Heart right ventricle (tissue), 16 donors: ENCODE results near the gene AS3MT. TPM values are rescaled to one million over a fixed set of nuclear protein-coding genes. Genes with fewer than 3 reads are reported as not detected.
"Not testable (repeated sequence)": the region's sequence is repeated elsewhere in the genome, so short reads cannot be mapped to it uniquely, and the experiment has no call there.

Source experiments
- ATAC-seq, 8 donors: fragments of 200-7000 bp; cut with Tn5 transposase; one replicate each; pipeline ENCODE4 v1.9.1; 2020; ENCODE audit warnings: mild to moderate bottlenecking in 8 of 8, moderate library complexity in 8 of 8, moderate number of reproducible peaks in 1 of 8
- DNase-seq, 2 donors: peaks; one replicate each; pipeline ENCODE4 v3.0.0-alpha.2; 2020
- H3K27ac ChIP-seq, 10 donors: fragments of 200-600 bp; sonication (generic) in 2 of 10; one replicate each; pipeline versions ENCODE4 v1.5.0 to v1.8.0; 2020 to 2022; ENCODE audit warnings: mild to moderate bottlenecking in 3 of 10
- H3K27me3 ChIP-seq, 7 donors: fragments of 200-600 bp; one replicate each; pipeline ENCODE4 v1.8.0; 2021 to 2022; ENCODE audit warnings: mild to moderate bottlenecking in 2 of 7
- H3K36me3 ChIP-seq, 9 donors: fragments of 200-600 bp; sonication (generic) in 1 of 9; one replicate each; pipeline versions ENCODE4 v1.5.0 to v1.8.0; 2020 to 2022; ENCODE audit warnings: mild to moderate bottlenecking in 2 of 9
- H3K4me1 ChIP-seq, 9 donors: fragments of 200-600 bp; sonication (generic) in 1 of 9; one replicate each; pipeline versions ENCODE4 v1.5.0 to v1.8.0; 2020 to 2022; ENCODE audit warnings: mild to moderate bottlenecking in 4 of 9
- H3K4me3 ChIP-seq, 10 donors: fragments of 200-600 bp; sonication (generic) in 2 of 10; one replicate each; pipeline versions ENCODE4 v1.5.0 to v1.8.0; 2020 to 2022; ENCODE audit warnings: mild to moderate bottlenecking in 7 of 10, moderate library complexity in 2 of 10
- H3K9me3 ChIP-seq, 11 donors: fragments of 200-600 bp in 10 of 11; sonication (generic) in 2 of 11; one replicate each; pipeline versions ENCODE4 v1.5.0 to v1.8.0; 2013 to 2022; ENCODE audit warnings: mild to moderate bottlenecking in 2 of 11, control low read depth in 1 of 11, moderate library complexity in 1 of 11
- WGBS, 2 donors: extraction: QIAGEN DNeasy Blood & Tissue Kit; methylation state at CpG; one replicate each; pipeline ENCODE4 v1.1.7; 2013; ENCODE audit warnings: inconsistent platforms in 1 of 2; 5-methylcytosine and 5-hydroxymethylcytosine counted together
- intact Hi-C, 10 donors: fragments of 100-400 bp; cut with DNase I; formaldehyde crosslinking; loops; one replicate each; pipeline versions ENCODE4 v1.11.1 to v1.14.2; 2022
- polyA plus RNA-seq, 2 donors: library from polyadenylated mRNA; stranded (reverse); fragments of 200-250 nt; gene quantifications; one replicate each; pipeline ENCODE4 v1.2.3, GENCODE V29; 2013
- total RNA-seq, 10 donors: library from RNA; stranded (reverse); fragmentation: NEBNext Ultra II Directional in 3 of 10; extraction: Animal tissue kit (Norgen Biotek cat#: 25700) in 3 of 10; gene quantifications; one replicate each; pipeline versions ENCODE4 v1.2.1 to v1.2.4, GENCODE V29; 2021 to 2023
- TF ChIP-seq, protein P1 (sequence below), 9 donors: fragments of 200-600 bp; sonication (generic) in 2 of 9; IDR thresholded peaks; one replicate each; pipeline versions ENCODE4 v1.5.0 to v1.8.0; 2021 to 2022; ENCODE audit warnings: antibody characterized with exemption in 9 of 9, mild to moderate bottlenecking in 5 of 9, moderate library complexity in 1 of 9
- donor health status: Arrhythmogenic right ventricular cardiomyopathy.
- donor health status: ischemic (EF 13 %, LVEDD 7.1; RV severe dilation, severe dysfunction).
- donor health status: healthy with polysubstance abuse.
- donor health status: DM: no; HTN: yes; CAD: no.
- donor health status: DM: no; HTN: no; CAD: no.
- donor health status: ischemic (EF 25% LVEDD 6.9; RV normal size, moderate dysfunction).
- donor health status: ischemic (EF 25% LVEDD 5.7; RV mildly dilated, moderate dysfunction).
- donor health status: healthy.
- donor health status: DM: yes; HTN: yes; CAD: no.
- donor health status: Ischemic cardiomyopathy.
- donor health status: ischemic (EF 35%, LVEDD 5.7; RV mildly dilated, moderate dysfunction).
- donor health status: nonischemic (EF 11% LVEDD 7.7; RV severe dilation, severe dysfunction).
- donor health status: DM: yes; HTN: yes; CAD: no.
- donor health status: PGD.
- donor health status: ischemic (EF 29% LVEDD 5.4; RV normal size, mild dysfunction).
- donor health status: nonischemic (EF 23%, LVEDD 6.1; RV moderate dilation, normal function).

Gene AS3MT
- total and polyA plus RNA-seq, 12 donors = 6.6 to 59.4 (median 15.4) TPM

DNA sequence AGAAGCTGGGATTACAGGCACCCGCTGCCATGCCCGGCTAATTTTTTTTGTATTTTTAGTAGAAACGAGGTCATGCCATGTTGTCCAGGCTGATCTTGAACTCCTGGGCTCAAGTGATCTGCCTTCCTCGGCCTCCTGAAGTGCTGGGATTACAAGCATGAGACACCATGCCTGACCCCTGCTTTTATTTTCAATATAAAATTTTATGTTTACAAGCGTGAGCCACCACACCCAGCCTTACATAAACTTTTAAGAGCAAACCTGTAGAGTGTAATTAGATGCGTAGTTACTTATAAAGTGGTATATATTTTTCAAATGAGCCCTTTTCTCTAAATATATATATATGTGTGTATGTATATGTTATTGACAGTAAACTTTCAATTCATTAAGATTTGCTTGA, 57.6 kb downstream of the AS3MT start:
- peaks cover 0 to 23% (median 12%) of the 10 kb centered on the region in 9 donors for H3K4me1 ChIP-seq
- no peak overlapping the region for H3K4me3 ChIP-seq
- H3K9me3 ChIP-seq = peaks cover 0 to 5% (median 0%) of the 10 kb centered on the region in 11 donors
- H3K27ac ChIP-seq = no peak overlapping the region
- TF ChIP-seq, protein P1, sequence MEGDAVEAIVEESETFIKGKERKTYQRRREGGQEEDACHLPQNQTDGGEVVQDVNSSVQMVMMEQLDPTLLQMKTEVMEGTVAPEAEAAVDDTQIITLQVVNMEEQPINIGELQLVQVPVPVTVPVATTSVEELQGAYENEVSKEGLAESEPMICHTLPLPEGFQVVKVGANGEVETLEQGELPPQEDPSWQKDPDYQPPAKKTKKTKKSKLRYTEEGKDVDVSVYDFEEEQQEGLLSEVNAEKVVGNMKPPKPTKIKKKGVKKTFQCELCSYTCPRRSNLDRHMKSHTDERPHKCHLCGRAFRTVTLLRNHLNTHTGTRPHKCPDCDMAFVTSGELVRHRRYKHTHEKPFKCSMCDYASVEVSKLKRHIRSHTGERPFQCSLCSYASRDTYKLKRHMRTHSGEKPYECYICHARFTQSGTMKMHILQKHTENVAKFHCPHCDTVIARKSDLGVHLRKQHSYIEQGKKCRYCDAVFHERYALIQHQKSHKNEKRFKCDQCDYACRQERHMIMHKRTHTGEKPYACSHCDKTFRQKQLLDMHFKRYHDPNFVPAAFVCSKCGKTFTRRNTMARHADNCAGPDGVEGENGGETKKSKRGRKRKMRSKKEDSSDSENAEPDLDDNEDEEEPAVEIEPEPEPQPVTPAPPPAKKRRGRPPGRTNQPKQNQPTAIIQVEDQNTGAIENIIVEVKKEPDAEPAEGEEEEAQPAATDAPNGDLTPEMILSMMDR (IDR thresholded peaks at IDR 0.05) = no peak
- no peaks in the 10 kb centered on the region for H3K27me3 ChIP-seq
- ATAC-seq = no peak
- intact Hi-C loops = no loop called here
- no peak for DNase-seq
- WGBS, 2 donors = 94 to 95% methylated on average over 6 of the region's 6 CpGs
- peaks cover 0 to 12% (median 0%) of the 10 kb centered on the region in 9 donors for H3K36me3 ChIP-seq

DNA sequence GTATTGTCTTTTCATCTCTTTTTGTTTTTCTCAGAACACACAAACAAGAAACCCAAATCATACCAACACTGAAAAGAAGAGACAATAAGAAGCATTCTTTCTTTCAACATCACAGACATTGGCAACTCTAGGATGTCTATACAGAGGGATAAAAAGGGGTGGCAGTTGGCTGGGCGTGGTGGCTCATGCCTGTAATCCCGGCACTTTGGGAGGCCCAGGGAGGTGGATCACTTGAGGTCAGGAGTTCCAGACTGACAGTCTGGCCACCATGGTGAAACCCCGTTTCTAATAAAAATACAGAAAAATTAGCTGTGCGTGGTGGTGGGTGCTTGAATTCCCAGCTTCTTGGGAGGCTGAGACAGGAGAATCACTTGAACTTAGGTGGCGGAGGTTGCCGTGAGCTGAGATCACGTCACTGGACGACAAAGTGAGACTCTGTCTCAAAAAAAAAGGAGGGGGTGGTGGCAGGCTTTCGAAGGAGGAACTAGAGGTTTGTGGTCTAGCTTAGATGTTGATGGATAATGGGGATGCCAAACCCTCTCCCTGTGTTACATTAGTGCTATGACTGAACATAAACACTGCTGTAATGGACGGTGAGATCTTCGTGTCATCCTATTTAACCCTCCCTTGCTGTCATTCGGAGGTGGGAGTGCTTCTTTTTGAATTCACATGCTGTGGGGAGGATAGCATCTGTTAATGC, 58.2 kb downstream of the AS3MT start:
- Histone ChIP-seq H3K36me3 (peaks cover 0 to 12% (median 0%) of the 10 kb centered on the region in 9 donors), H3K27me3 (no peaks in the 10 kb centered on the region), H3K27ac (no peak overlapping the region), H3K4me3 (no peak overlapping the region), H3K9me3 (peaks cover 0 to 11% (median 0%) of the 10 kb centered on the region in 11 donors), H3K4me1 (peaks cover 0 to 17% (median 11%) of the 10 kb centered on the region in 9 donors)
- 88% methylated on average over 12 of the region's 12 CpGs for WGBS, 2 donors
- ATAC-seq = no peak
- TF ChIP-seq, protein P1 (IDR thresholded peaks at IDR 0.05) = no peak
- no peak for DNase-seq
- intact Hi-C loops = no loop called here

DNA sequence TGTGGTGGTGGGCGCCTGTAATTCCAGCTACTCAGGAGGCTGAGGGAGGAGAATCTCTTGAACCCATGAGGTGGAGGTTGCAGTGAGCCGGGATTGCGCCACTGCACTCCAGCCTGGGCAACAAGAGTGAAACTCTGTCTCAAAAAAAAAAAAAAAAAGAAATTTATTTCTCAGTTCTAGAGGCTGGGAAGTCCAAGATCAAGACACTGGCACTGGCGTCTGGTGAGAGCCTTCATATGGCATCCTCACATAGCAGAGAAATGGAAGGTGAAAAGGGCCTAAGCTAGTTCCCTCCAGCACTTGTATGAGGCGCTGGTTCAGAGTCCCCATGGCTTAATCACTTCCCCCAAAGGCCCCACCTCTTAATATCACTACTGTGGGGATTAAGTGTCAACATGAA, 59.2 kb downstream of the AS3MT start:
- H3K4me1 ChIP-seq = not testable (repeated sequence)

DNA sequence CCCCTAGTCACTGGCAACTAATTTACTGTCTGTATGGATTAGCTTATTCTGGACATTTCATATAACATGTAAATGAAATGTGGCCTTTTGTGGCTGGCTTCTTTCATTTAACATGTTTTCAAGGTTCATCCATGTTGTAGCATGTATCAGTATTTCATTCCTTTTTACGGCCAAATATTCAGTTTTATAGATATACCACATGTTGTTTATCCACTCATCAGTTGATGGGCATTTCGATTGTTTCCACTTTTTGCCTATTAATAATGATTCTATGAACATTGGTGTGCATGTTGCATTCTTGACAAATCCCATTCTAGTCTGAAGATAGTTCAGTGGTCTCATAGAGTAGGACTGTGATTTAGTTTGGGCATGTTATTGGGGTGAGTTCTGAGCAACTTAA, 61.5 kb downstream of the AS3MT start:
- DNase-seq (no peak), ATAC-seq (no peak)
- Histone ChIP-seq H3K4me1 (no peaks in the 10 kb centered on the region), H3K36me3 (peaks cover 0 to 12% (median 0%) of the 10 kb centered on the region in 9 donors), H3K4me3 (no peak overlapping the region), H3K27me3 (no peaks in the 10 kb centered on the region), H3K9me3 (peaks cover 0 to 11% (median 0%) of the 10 kb centered on the region in 11 donors), H3K27ac (no peak overlapping the region)
- WGBS, 2 donors = 88 to 89% methylated on average over 2 of the region's 2 CpGs
- TF ChIP-seq, protein P1 (IDR thresholded peaks at IDR 0.05) = no peak
- intact Hi-C loops = no loop called here

More for the DNA sequence above, 59.2 kb downstream of the AS3MT start:
- intact Hi-C loops, DNase-seq, H3K4me3 ChIP-seq, ATAC-seq, H3K27me3 ChIP-seq, H3K27ac ChIP-seq: not testable (repeated sequence)
- H3K36me3 ChIP-seq = peaks cover 0 to 12% (median 0%) of the 10 kb centered on the region in 9 donors
- WGBS, 2 donors = 96 to 98% methylated on average over 5 of the region's 5 CpGs
- peaks cover 0 to 11% (median 0%) of the 10 kb centered on the region in 11 donors for H3K9me3 ChIP-seq

DNA sequence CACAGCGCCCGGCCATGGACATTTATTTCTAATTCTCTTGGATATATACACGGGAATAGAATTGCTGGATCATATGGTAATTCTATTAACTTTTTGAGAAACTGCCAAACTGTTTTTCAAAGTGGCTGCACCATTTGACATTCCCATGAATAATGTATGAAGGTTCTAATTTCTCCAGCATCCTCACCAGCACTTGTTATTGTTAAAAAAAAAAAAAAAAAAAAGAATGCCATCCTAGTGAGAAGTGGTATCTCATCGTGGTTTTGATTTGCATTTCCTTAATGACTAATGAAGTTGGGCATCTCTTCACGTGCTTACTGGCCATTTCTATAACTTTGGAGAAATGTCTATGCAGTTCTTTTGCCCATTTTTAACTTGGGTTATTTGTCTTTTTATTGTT, 62.4 kb downstream of the AS3MT start:
- WGBS, 2 donors = 87% methylated on average over 5 of the region's 5 CpGs
- Histone ChIP-seq H3K36me3 (peaks cover 0 to 12% (median 0%) of the 10 kb centered on the region in 9 donors), H3K4me3 (no peak overlapping the region), H3K27ac (no peak overlapping the region), H3K27me3 (no peaks in the 10 kb centered on the region), H3K9me3 (peaks cover 0 to 11% (median 0%) of the 10 kb centered on the region in 11 donors), H3K4me1 (no peaks in the 10 kb centered on the region)
- TF ChIP-seq, protein P1 (IDR thresholded peaks at IDR 0.05) = no peak
- no peak for ATAC-seq
- DNase-seq = no peak
- intact Hi-C loops = no loop called here
